HepG2 (cell line): ENCODE measurements around the gene ATP9A. TPM values are rescaled to one million over a fixed set of nuclear protein-coding genes. Genes with fewer than 3 reads are reported as not detected.

Experiments used
- ATAC-seq: fragments of 200-7000 bp; cut with Tn5 transposase; 3 replicates; pipeline ENCODE4 v1.9.1; 2020; ENCODE audit warnings: mild to moderate bottlenecking, moderate library complexity
- BruUV-seq: library from RNA; stranded (reverse); fragments of 400-500 nt; replicated peaks from 2 replicates; lab custom pipeline; 2021; lab: Mats Ljungman, UMichigan
- CTCF ChIA-PET: fragments of 300-600 bp; formaldehyde crosslinking; extraction: SDS; loops from one replicate; lab custom pipeline; 2021; ENCODE audit warnings: low total read pairs, inconsistent platforms, low intra/inter-chr PET ratio; lab: Yijun Ruan, JAX
- POLR2A ChIA-PET: fragments of 350-600 bp; sonication (Branson Sonifier 250); formaldehyde crosslinking; loops from one replicate; lab custom pipeline; 2020; ENCODE audit warnings: antibody characterized with exemption, inconsistent platforms; lab: Yijun Ruan, JAX
- DNase-seq: peaks from one replicate; pipeline ENCODE4 v3.0.0-alpha.2; 2015; ENCODE audit warnings: low spot score
- FAIRE-seq: peaks from 3 replicates; lab custom pipeline; 2011; peaks lifted over from hg19 to GRCh38; lab: Jason Lieb, UNC
- H2AFZ ChIP-seq: one replicate; pipeline ENCODE4 v1.6.1; 2011; ENCODE audit warnings: low read length, inconsistent platforms
- H3K27ac ChIP-seq: fragments of 300-600 bp; 3 replicates; pipeline ENCODE4 v1.8.0; 2011; ENCODE audit warnings: mixed run types, mild to moderate bottlenecking, mixed read lengths, low read length, inconsistent platforms; ENCODE audit not compliant: insufficient read depth; ENCODE audit errors: extremely low read length
- H3K27me3 ChIP-seq, 2 experiments: fragments of 200-600 bp in 1 of 2; 2 replicates in 1 of 2; 3 replicates in 1 of 2; pipeline versions ENCODE4 v1.6.0 to v1.8.0; 2011; ENCODE audit warnings: low read length in 2 of 2, mild to moderate bottlenecking in 2 of 2, moderate library complexity in 2 of 2, inconsistent platforms in 1 of 2; ENCODE audit not compliant: insufficient read depth in 2 of 2, control insufficient read depth in 1 of 2
- H3K36me3 ChIP-seq, 2 experiments: fragments of 200-600 bp in 1 of 2; replicated peaks in 1 of 2; 2 replicates in 1 of 2; 3 replicates in 1 of 2; pipeline versions ENCODE4 v1.5.1 to v1.8.0; 2011; ENCODE audit warnings: low read length in 2 of 2, inconsistent platforms in 1 of 2; ENCODE audit not compliant: insufficient read depth in 2 of 2, control insufficient read depth in 1 of 2
- H3K4me1 ChIP-seq: 2 replicates; pipeline ENCODE4 v1.5.1; 2012; ENCODE audit warnings: low read length, inconsistent platforms; ENCODE audit not compliant: insufficient read depth
- H3K4me2 ChIP-seq: 2 replicates; pipeline ENCODE4 v1.6.0; 2011; ENCODE audit warnings: low read depth, low read length, inconsistent platforms
- H3K4me3 ChIP-seq, 3 experiments: fragments of 200-600 bp in 1 of 3; sonication (generic), shearing (Covaris generic) in 1 of 3; replicated peaks in 1 of 3; 2 replicates each; pipeline ENCODE4 v1.5.1; 2011 to 2016; ENCODE audit warnings: low read length in 3 of 3, inconsistent platforms in 2 of 3, low read depth in 2 of 3, mild to moderate bottlenecking in 2 of 3, control low read depth in 1 of 3, mixed read lengths in 1 of 3; ENCODE audit not compliant: insufficient read depth in 1 of 3
- H3K79me2 ChIP-seq: one replicate; pipeline ENCODE4 v1.6.1; 2011; ENCODE audit warnings: low read length, inconsistent platforms; ENCODE audit not compliant: insufficient read depth
- H3K9ac ChIP-seq: 2 replicates; pipeline ENCODE4 v1.6.0; 2011; ENCODE audit warnings: mild to moderate bottlenecking, low read depth, low read length, inconsistent platforms; ENCODE audit not compliant: insufficient read depth
- H3K9me3 ChIP-seq: 2 replicates; pipeline ENCODE4 v1.5.1; 2012; ENCODE audit warnings: mild to moderate bottlenecking, low read length
- H4K20me1 ChIP-seq: 2 replicates; pipeline ENCODE4 v1.6.0; 2011; ENCODE audit warnings: inconsistent platforms, mild to moderate bottlenecking, low read length, moderate library complexity; ENCODE audit not compliant: insufficient read depth
- AGO2 ChIP-seq: fragments of 200-400 bp; formaldehyde crosslinking; optimal IDR thresholded peaks from 2 replicates; pipeline ENCODE3; 2017; ENCODE audit warnings: mild to moderate bottlenecking, low read depth, low read length, moderate library complexity
- AKAP8 ChIP-seq: sonication (generic); formaldehyde crosslinking; IDR thresholded peaks from 2 replicates; pipeline ENCODE4 v1.5.1; 2020; ENCODE audit warnings: mild to moderate bottlenecking, missing genetic modification reagents
- HNRNPUL1 ChIP-seq: fragments of 200-400 bp; formaldehyde crosslinking; IDR thresholded peaks from 2 replicates; pipeline ENCODE4 v1.6.1; 2017; ENCODE audit warnings: low read depth, mild to moderate bottlenecking, low read length, moderate library complexity
- HOXA9 ChIP-seq: sonication (generic); formaldehyde crosslinking; IDR thresholded peaks from 2 replicates; pipeline ENCODE4 v1.8.1; 2022; ENCODE audit warnings: missing genetic modification reagents, mild to moderate bottlenecking, moderate library complexity, borderline replicate concordance
- MBNL3 ChIP-seq: fragments of 250-450 bp; sonication (Bioruptor Pico); conservative IDR thresholded peaks from 2 replicates; pipeline ENCODE4 v1.8.0; 2022; ENCODE audit warnings: mild to moderate bottlenecking, inconsistent platforms
- NFE2L2 ChIP-seq: fragments of 150-350 bp; IDR thresholded peaks from 2 replicates; pipeline ENCODE4 v1.6.1; 2014; ENCODE audit warnings: low read length
- PLRG1 ChIP-seq: fragments of 450-650 bp; conservative IDR thresholded peaks from 2 replicates; pipeline ENCODE4 v1.6.1; 2016
- RAD51 ChIP-seq: fragments of 450-650 bp; IDR thresholded peaks from 2 replicates; pipeline ENCODE4 v1.6.1; 2016; ENCODE audit warnings: borderline replicate concordance
- SALL2 ChIP-seq: sonication (generic); formaldehyde crosslinking; IDR thresholded peaks from 2 replicates; pipeline ENCODE4 v1.8.1; 2023; ENCODE audit warnings: mild to moderate bottlenecking, missing genetic modification reagents, inconsistent platforms
- SAP130 ChIP-seq: IDR thresholded peaks from 2 replicates; pipeline ENCODE4 v1.6.1; 2016; ENCODE audit warnings: low read depth
- ZNF33A ChIP-seq: sonication (generic); formaldehyde crosslinking; IDR thresholded peaks from 2 replicates; pipeline ENCODE4 v1.5.1; 2020; ENCODE audit warnings: missing genetic modification reagents, mild to moderate bottlenecking, moderate library complexity, borderline replicate concordance
- ZNF562 ChIP-seq: sonication (generic); formaldehyde crosslinking; IDR thresholded peaks from 2 replicates; pipeline ENCODE4 v1.8.0; 2022; ENCODE audit warnings: missing genetic modification reagents, borderline replicate concordance
- ZNF709 ChIP-seq: sonication (generic); formaldehyde crosslinking; IDR thresholded peaks from 2 replicates; pipeline ENCODE4 v1.5.0; 2020; ENCODE audit warnings: mild to moderate bottlenecking, missing genetic modification reagents
- ZNF790 ChIP-seq: sonication (generic); formaldehyde crosslinking; IDR thresholded peaks from 2 replicates; pipeline ENCODE4 v1.8.0; 2022; ENCODE audit warnings: missing genetic modification reagents, mild to moderate bottlenecking, borderline replicate concordance
- ZSCAN20 ChIP-seq: sonication (generic); formaldehyde crosslinking; IDR thresholded peaks from 2 replicates; pipeline ENCODE4 v1.4.0; 2020; ENCODE audit warnings: missing genetic modification reagents, mild to moderate bottlenecking, borderline replicate concordance
- whole genome bisulfite sequencing: methylation state at CpG from one replicate; pipeline ENCODE4 v1.1.6; 2017; ENCODE audit warnings: low lambda C conversion rate; 5-methylcytosine and 5-hydroxymethylcytosine counted together
- in situ Hi-C: cut with HindIII; loops from 2 replicates; pipeline ENCODE4 v1.10.0; 2017; ENCODE audit warnings: low pct_unique_long_range_greater_than_20kb; ENCODE audit not compliant: extremely low pct_ligation_motif_present
- intact Hi-C: fragments of 100-400 bp; cut with micrococcal nuclease; formaldehyde crosslinking; loops from one replicate; pipeline ENCODE4 v1.10.0; 2022; ENCODE audit not compliant: unreplicated experiment
- polyA plus RNA-seq, 8 experiments: library from polyadenylated mRNA; depleted of rRNA in 3 of 8; stranded (reverse) in 7 of 8; unstranded in 1 of 8; fragments of >200 nt; fragmentation: Illumina TruSeq in 4 of 8; extraction: Trizol in 4 of 8; gene quantifications; 2 replicates each; pipeline versions ENCODE4 v1.2.1 to v1.2.3, GENCODE V29; 2011 to 2016; ENCODE audit warnings: low read depth in 4 of 8, missing spikeins in 1 of 8, mixed read lengths in 1 of 8; ENCODE audit not compliant: insufficient read depth in 1 of 8
- total RNA-seq, 5 experiments: library from RNA; depleted of rRNA; stranded (reverse); fragments of >200 nt; fragmentation: Illumina TruSeq; extraction: Trizol; gene quantifications; 2 replicates each; pipeline ENCODE4 v1.2.3, GENCODE V29; 2016; ENCODE audit warnings: low read depth in 1 of 5
- TF ChIP-seq, protein P1 (sequence below), 2 experiments: sonication (generic) in 1 of 2; formaldehyde crosslinking in 1 of 2; IDR thresholded peaks; 2 replicates each; pipeline versions ENCODE4 v1.6.1 to v1.9.0; 2014 to 2022; ENCODE audit warnings: antibody characterized with exemption in 1 of 2, borderline replicate concordance in 1 of 2, inconsistent platforms in 1 of 2, low read depth in 1 of 2, missing genetic modification reagents in 1 of 2
- TF ChIP-seq, protein P2 (sequence below): sonication (generic); formaldehyde crosslinking; conservative IDR thresholded peaks from 2 replicates; pipeline ENCODE4 v1.5.0; 2020; ENCODE audit warnings: missing genetic modification reagents

Gene ATP9A
- total and polyA plus RNA-seq, 2 of the 13 experiments (the other 11 are each of a cell fraction or from before 2014, with no cell fraction given), result 11.8 to 18.5 TPM

DNA sequence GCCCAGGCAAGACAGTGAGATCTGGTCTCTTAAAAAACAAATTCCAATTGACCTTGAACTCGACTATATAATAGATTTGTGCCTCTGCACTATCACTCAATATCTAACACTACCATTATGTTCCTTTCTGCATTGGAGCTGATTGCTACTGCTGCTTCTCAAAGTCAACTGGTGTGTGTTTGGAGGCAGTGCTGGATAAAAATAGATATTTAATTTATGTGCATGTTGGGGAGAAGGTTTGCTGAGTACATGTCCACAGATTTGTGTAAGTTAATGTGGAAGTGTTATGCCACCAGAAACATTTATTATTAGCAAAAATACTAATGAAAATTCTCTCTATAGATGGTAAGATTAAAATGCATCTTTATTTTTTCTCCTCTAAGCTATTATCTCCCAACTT lies 39.5 kb downstream of the ATP9A start:
- ATAC-seq, result no peak
- no TSS peak for BruUV-seq
- Histone ChIP-seq H3K9ac (no peak overlapping the region), H3K36me3 (peaks cover 0 to 1% of the 10 kb centered on the region in 2 experiments; a peak in 2 of 5 replicates), H4K20me1 (no peaks in the 10 kb centered on the region), H3K27me3 (no peaks in the 10 kb centered on the region), H3K4me2 (no peak overlapping the region), H3K4me1 (peaks cover 47% of the 10 kb centered on the region), H2AFZ (no peak overlapping the region), H3K9me3 (no peaks in the 10 kb centered on the region), H3K4me3 (no peak overlapping the region), H3K79me2 (no peaks in the 10 kb centered on the region), H3K27ac (no peak overlapping the region)
- CTCF ChIA-PET, result no interaction called here
- in situ Hi-C loops, result no loop called here
- FAIRE-seq, result no peak
- intact Hi-C loops, result no loop called here
- TF ChIP-seq SALL2 (CRISPR knock-in tag) (no peak), AKAP8 (CRISPR knock-in tag) (no peak), ZSCAN20 (CRISPR knock-in tag) (no peak), ZNF790 (no peak), HOXA9 (no peak), AGO2 (no peak), NFE2L2 (no peak), ZNF562 (CRISPR knock-in tag) (no peak), RAD51 (no peak), SAP130 (CRISPR knock-in tag) (no peak), HNRNPUL1 (no peak), ZNF709 (CRISPR knock-in tag) (no peak), ZNF33A (CRISPR knock-in tag) (no peak), MBNL3 (no peak), PLRG1 (no peak)
- TF ChIP-seq, protein P1, sequence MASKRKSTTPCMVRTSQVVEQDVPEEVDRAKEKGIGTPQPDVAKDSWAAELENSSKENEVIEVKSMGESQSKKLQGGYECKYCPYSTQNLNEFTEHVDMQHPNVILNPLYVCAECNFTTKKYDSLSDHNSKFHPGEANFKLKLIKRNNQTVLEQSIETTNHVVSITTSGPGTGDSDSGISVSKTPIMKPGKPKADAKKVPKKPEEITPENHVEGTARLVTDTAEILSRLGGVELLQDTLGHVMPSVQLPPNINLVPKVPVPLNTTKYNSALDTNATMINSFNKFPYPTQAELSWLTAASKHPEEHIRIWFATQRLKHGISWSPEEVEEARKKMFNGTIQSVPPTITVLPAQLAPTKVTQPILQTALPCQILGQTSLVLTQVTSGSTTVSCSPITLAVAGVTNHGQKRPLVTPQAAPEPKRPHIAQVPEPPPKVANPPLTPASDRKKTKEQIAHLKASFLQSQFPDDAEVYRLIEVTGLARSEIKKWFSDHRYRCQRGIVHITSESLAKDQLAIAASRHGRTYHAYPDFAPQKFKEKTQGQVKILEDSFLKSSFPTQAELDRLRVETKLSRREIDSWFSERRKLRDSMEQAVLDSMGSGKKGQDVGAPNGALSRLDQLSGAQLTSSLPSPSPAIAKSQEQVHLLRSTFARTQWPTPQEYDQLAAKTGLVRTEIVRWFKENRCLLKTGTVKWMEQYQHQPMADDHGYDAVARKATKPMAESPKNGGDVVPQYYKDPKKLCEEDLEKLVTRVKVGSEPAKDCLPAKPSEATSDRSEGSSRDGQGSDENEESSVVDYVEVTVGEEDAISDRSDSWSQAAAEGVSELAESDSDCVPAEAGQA (IDR thresholded peaks at IDR 0.05; ENCODE audit: low read depth), result no peak
- TF ChIP-seq, protein P1 (CRISPR knock-in tag; IDR thresholded peaks at IDR 0.05; ENCODE audit: borderline replicate concordance), result no peak
- TF ChIP-seq, protein P2, sequence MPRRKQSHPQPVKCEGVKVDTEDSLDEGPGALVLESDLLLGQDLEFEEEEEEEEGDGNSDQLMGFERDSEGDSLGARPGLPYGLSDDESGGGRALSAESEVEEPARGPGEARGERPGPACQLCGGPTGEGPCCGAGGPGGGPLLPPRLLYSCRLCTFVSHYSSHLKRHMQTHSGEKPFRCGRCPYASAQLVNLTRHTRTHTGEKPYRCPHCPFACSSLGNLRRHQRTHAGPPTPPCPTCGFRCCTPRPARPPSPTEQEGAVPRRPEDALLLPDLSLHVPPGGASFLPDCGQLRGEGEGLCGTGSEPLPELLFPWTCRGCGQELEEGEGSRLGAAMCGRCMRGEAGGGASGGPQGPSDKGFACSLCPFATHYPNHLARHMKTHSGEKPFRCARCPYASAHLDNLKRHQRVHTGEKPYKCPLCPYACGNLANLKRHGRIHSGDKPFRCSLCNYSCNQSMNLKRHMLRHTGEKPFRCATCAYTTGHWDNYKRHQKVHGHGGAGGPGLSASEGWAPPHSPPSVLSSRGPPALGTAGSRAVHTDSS (CRISPR knock-in tag), result no peak
- POLR2A ChIA-PET, result no interaction called here
- no peak for DNase-seq
- 73% methylated on average over 1 of the region's 1 CpG for WGBS
